ENCODE results near the gene MEIG1.
"Not testable (repeated sequence)": the region's sequence is repeated elsewhere in the genome, so short reads cannot be mapped to it uniquely, and the experiment has no call there.

DNA sequence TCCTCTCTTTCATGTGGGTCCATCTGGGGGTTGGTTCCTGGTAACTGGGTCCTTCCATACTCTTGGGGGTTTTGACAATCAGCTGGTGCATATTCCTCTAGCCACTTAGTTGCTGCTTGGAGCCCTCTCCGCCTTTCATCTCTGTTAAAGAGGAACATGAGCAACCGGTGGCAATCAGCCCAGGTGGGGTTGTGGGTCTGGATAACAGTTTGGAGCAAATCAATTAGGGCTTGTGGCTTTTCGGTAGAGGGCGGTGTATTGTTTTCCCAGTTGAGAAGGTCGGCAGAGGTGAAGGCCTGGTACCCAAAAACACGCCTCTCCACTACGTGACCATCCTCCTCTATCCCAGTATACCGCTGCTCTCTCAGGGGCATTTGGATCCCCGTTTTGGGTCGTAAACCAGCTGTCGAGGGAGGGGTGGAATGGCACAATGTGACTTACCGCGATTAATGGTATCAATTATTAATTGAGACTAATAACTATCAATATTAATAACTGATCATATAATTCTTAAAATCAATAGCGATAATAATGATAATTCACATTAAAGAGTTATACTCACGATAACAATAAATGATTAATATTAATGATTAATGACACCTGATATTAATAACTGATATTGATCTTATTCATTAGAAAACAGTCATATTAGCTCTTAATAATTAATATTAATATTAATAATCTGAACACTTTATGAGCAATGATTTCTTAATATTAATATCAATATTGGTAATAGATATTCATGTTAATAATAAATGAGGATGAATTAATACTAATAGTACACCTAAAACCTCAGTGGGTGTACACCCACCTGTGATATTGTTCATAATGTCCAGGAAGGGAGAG, 15.2 kb downstream of the MEIG1 start:
- TF ChIP-seq, protein P1, sequence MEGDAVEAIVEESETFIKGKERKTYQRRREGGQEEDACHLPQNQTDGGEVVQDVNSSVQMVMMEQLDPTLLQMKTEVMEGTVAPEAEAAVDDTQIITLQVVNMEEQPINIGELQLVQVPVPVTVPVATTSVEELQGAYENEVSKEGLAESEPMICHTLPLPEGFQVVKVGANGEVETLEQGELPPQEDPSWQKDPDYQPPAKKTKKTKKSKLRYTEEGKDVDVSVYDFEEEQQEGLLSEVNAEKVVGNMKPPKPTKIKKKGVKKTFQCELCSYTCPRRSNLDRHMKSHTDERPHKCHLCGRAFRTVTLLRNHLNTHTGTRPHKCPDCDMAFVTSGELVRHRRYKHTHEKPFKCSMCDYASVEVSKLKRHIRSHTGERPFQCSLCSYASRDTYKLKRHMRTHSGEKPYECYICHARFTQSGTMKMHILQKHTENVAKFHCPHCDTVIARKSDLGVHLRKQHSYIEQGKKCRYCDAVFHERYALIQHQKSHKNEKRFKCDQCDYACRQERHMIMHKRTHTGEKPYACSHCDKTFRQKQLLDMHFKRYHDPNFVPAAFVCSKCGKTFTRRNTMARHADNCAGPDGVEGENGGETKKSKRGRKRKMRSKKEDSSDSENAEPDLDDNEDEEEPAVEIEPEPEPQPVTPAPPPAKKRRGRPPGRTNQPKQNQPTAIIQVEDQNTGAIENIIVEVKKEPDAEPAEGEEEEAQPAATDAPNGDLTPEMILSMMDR (IDR thresholded peaks at IDR 0.05; ENCODE audit: poor library complexity, severe bottlenecking): not testable (repeated sequence)
- not testable (repeated sequence) for TF ChIP-seq POLR2AphosphoS5 (IDR thresholded peaks at IDR 0.05); TAF1 (IDR thresholded peaks at IDR 0.05; ENCODE audit: low read depth); EP300 (conservative IDR thresholded peaks at IDR 0.05; ENCODE audit: poor library complexity, severe bottlenecking); SMC3 (conservative IDR thresholded peaks at IDR 0.05; ENCODE audit: poor library complexity); EZH2 (IDR thresholded peaks at IDR 0.05; ENCODE audit: borderline replicate concordance, insufficient read depth, low read length, poor library complexity, severe bottlenecking); RAD21 (conservative IDR thresholded peaks at IDR 0.05); MXI1 (conservative IDR thresholded peaks at IDR 0.05; ENCODE audit: poor library complexity, severe bottlenecking)
- TF ChIP-seq, protein P2, sequence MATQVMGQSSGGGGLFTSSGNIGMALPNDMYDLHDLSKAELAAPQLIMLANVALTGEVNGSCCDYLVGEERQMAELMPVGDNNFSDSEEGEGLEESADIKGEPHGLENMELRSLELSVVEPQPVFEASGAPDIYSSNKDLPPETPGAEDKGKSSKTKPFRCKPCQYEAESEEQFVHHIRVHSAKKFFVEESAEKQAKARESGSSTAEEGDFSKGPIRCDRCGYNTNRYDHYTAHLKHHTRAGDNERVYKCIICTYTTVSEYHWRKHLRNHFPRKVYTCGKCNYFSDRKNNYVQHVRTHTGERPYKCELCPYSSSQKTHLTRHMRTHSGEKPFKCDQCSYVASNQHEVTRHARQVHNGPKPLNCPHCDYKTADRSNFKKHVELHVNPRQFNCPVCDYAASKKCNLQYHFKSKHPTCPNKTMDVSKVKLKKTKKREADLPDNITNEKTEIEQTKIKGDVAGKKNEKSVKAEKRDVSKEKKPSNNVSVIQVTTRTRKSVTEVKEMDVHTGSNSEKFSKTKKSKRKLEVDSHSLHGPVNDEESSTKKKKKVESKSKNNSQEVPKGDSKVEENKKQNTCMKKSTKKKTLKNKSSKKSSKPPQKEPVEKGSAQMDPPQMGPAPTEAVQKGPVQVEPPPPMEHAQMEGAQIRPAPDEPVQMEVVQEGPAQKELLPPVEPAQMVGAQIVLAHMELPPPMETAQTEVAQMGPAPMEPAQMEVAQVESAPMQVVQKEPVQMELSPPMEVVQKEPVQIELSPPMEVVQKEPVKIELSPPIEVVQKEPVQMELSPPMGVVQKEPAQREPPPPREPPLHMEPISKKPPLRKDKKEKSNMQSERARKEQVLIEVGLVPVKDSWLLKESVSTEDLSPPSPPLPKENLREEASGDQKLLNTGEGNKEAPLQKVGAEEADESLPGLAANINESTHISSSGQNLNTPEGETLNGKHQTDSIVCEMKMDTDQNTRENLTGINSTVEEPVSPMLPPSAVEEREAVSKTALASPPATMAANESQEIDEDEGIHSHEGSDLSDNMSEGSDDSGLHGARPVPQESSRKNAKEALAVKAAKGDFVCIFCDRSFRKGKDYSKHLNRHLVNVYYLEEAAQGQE (IDR thresholded peaks at IDR 0.05; ENCODE audit: borderline replicate concordance): not testable (repeated sequence)
